Measurements from ENCODE around the gene KLHL14.

KLHL14 gene

DNA sequence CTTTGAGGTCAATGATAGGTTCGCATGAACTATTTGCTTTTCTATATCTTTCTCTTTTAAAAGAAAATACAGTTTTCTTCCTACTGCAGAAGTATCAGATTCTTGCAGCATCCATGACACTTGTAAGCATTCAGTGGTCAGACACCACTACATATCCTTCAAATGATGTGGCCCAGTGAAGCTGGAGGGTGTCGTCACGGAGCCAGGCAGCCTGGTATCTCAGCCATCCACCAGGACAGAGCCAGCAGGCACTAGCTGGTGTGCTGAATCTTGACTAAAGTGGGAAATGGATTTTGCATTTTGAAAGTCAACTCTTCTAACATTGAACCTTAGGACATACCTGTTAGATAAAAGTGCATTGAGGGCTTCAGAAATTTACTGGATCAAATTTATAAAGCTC, 5.4 kb downstream of the KLHL14 start:
- TF ChIP-seq, protein P1, sequence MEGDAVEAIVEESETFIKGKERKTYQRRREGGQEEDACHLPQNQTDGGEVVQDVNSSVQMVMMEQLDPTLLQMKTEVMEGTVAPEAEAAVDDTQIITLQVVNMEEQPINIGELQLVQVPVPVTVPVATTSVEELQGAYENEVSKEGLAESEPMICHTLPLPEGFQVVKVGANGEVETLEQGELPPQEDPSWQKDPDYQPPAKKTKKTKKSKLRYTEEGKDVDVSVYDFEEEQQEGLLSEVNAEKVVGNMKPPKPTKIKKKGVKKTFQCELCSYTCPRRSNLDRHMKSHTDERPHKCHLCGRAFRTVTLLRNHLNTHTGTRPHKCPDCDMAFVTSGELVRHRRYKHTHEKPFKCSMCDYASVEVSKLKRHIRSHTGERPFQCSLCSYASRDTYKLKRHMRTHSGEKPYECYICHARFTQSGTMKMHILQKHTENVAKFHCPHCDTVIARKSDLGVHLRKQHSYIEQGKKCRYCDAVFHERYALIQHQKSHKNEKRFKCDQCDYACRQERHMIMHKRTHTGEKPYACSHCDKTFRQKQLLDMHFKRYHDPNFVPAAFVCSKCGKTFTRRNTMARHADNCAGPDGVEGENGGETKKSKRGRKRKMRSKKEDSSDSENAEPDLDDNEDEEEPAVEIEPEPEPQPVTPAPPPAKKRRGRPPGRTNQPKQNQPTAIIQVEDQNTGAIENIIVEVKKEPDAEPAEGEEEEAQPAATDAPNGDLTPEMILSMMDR (IDR thresholded peaks at IDR 0.05; ENCODE audit: low read depth, low read length): no peak
- TF ChIP-seq POLR2A (IDR thresholded peaks at IDR 0.05; ENCODE audit: extremely low read depth, insufficient read length) (no peak), MYC (IDR thresholded peaks at IDR 0.05; ENCODE audit: low read depth, low read length) (no peak)
- TF ChIP-seq, protein P2, sequence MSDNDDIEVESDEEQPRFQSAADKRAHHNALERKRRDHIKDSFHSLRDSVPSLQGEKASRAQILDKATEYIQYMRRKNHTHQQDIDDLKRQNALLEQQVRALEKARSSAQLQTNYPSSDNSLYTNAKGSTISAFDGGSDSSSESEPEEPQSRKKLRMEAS (IDR thresholded peaks at IDR 0.05; ENCODE audit: low read depth, low read length): no peak
- DNase-seq (ENCODE audit: low read depth): no peak
- no peak overlapping the region for H3K4me3 ChIP-seq (ENCODE audit: low read depth, low read length)

DNA sequence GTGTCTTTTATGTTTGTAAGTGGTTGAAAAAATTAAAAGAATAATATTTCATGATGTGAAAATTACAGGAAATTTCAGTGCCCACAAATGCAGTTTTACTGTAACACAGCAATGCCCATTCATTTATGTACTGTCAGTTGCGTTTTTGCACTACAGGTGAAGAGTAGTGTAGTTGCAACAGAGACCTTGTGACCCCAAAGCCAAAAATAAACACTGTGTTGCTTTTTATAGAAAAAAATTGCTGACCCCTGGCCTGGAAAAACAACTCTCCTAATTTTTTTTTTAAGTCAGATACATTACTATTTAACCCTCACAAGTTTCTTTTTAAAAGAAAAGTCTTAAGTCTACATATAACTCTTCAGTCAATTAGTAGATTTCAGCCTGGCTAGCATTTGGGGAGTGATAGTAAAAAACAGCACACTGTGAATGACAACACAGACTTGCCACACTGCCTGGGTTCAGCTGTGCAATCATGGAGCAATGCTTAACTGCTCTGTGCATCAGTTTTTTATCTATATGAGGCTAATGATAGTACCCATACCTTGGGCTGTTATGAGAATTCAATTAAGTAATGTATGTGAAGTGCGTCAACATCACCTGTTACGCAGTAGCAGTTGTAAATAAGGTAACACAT, 8.1 kb downstream of the KLHL14 start:
- no peak overlapping the region for H3K4me3 ChIP-seq (ENCODE audit: low read depth, low read length)
- TF ChIP-seq POLR2A (IDR thresholded peaks at IDR 0.05; ENCODE audit: extremely low read depth, insufficient read length) (no peak), MYC (IDR thresholded peaks at IDR 0.05; ENCODE audit: low read depth, low read length) (no peak)
- TF ChIP-seq, protein P1 (IDR thresholded peaks at IDR 0.05; ENCODE audit: low read depth, low read length): no peak
- TF ChIP-seq, protein P2 (IDR thresholded peaks at IDR 0.05; ENCODE audit: low read depth, low read length): no peak
- DNase-seq (ENCODE audit: low read depth): no peak

DNA sequence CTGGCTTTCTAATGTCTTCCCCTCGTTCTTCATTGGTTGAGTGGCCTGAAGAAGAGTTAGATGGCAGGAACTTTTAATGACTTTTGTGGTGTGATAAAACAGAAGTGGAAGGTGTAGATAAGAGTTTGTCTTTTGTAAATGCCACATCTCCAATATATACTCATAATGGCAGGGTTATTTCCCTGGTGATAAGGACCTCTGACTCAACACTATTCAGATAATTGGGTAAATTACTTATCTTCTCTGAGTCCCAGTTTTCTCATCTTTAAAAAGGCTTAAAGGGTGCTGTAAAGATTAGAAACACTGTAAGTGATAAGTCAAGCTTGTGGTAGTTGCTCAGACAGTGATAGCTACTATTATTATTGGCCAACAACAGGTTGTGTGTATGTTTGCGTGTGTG, 9.5 kb downstream of the KLHL14 start:
- TF ChIP-seq, protein P1 (IDR thresholded peaks at IDR 0.05; ENCODE audit: low read depth, low read length): no peak
- TF ChIP-seq MYC (IDR thresholded peaks at IDR 0.05; ENCODE audit: low read depth, low read length) (no peak), POLR2A (IDR thresholded peaks at IDR 0.05; ENCODE audit: extremely low read depth, insufficient read length) (no peak)
- TF ChIP-seq, protein P2 (IDR thresholded peaks at IDR 0.05; ENCODE audit: low read depth, low read length): no peak
- no peak overlapping the region for H3K4me3 ChIP-seq (ENCODE audit: low read depth, low read length)
- DNase-seq (ENCODE audit: low read depth): no peak

DNA sequence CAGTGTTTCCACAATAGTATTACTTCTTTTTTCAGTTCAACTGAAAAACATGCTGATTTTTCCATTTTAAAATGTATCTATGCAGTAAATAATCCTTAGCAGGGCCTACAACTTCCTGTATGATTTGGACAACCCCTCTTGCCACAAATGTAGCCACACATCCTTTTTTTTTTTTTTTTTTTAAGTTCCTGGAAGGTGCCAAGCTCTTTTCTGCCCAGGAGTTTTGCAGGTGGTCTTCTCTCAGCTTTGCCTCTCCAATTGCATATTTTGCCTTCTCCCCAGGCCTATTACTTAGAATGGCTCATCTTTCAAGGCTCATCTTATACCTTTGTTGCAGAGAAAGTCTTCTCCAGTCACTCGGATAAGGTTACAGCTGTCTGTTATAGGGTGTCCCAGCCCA, 11.6 kb downstream of the KLHL14 start:
- TF ChIP-seq POLR2A (IDR thresholded peaks at IDR 0.05; ENCODE audit: extremely low read depth, insufficient read length) (no peak), MYC (IDR thresholded peaks at IDR 0.05; ENCODE audit: low read depth, low read length) (no peak)
- TF ChIP-seq, protein P1 (IDR thresholded peaks at IDR 0.05; ENCODE audit: low read depth, low read length): no peak
- TF ChIP-seq, protein P2 (IDR thresholded peaks at IDR 0.05; ENCODE audit: low read depth, low read length): no peak
- H3K4me3 ChIP-seq (ENCODE audit: low read depth, low read length): no peak overlapping the region
- DNase-seq (ENCODE audit: low read depth): no peak

DNA sequence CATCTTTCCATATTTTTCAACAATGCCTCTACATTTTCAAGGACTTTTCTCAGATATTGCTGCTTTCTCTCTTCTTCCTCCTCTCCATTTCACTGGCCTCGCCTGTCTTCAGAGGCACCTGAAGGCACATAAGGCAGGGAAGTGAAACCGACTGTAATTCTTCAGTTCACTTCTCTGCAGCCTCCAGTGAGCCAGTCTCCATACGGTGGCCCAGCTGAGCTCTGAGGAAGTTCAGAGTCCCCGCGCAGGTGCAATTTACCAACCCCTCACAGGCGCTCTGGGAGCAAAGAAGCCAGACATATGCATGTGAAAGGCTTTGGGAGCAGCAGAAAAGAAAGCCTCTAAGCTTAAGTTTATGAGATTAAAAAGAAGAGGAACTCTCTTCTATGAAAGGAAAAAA, 12.4 kb downstream of the KLHL14 start:
- H3K4me3 ChIP-seq (ENCODE audit: low read depth, low read length): no peak overlapping the region
- no peak for DNase-seq (ENCODE audit: low read depth)
- TF ChIP-seq, protein P1 (IDR thresholded peaks at IDR 0.05; ENCODE audit: low read depth, low read length): no peak
- no peak for TF ChIP-seq MYC (IDR thresholded peaks at IDR 0.05; ENCODE audit: low read depth, low read length)
- TF ChIP-seq, protein P2 (IDR thresholded peaks at IDR 0.05; ENCODE audit: low read depth, low read length): no peak
- no peak for TF ChIP-seq POLR2A (IDR thresholded peaks at IDR 0.05; ENCODE audit: extremely low read depth, insufficient read length)
